Stimulated activated naive CD4-positive, alpha-beta T cell (primary cell): ENCODE measurements around the gene TOB2.
"Not testable (repeated sequence)": the region's sequence is repeated elsewhere in the genome, so short reads cannot be mapped to it uniquely, and the experiment has no call there.

Source experiments
- DNase-seq, 6 experiments: peaks; one replicate each; lab custom pipeline; 2025; lab: John Stamatoyannopoulos, UW

TOB2 gene

GRCh38 chr22:41429951-41430332, 16.7 kb downstream of the TOB2 start:
- DNase-seq: no peak

GRCh38 chr22:41429232-41429950, 17.2 kb downstream of the TOB2 start:
- DNase-seq: no peak

GRCh38 chr22:41425660-41426365, 20.8 kb downstream of the TOB2 start:
- DNase-seq: no peak

DNA sequence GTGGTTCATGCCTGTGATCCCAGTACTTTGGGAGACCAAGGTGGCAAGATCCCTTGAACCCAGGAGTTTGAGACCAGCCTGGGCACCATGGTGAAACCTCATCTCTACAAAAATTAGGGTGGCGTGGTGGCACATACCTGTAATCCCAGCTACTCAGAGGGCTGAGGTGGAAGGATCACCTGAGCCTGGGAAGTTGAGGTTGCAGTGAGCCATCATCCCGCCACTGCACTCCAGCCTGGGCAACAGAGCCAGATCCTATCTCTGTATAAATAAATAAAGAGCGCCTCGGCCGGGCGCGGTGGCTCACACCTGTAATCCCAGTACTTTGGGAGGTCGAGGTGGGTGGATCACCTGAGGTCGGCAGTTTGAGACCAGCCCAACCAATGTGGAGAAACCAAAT, 27.9 kb downstream of the TOB2 start:
- DNase-seq: no peak

DNA sequence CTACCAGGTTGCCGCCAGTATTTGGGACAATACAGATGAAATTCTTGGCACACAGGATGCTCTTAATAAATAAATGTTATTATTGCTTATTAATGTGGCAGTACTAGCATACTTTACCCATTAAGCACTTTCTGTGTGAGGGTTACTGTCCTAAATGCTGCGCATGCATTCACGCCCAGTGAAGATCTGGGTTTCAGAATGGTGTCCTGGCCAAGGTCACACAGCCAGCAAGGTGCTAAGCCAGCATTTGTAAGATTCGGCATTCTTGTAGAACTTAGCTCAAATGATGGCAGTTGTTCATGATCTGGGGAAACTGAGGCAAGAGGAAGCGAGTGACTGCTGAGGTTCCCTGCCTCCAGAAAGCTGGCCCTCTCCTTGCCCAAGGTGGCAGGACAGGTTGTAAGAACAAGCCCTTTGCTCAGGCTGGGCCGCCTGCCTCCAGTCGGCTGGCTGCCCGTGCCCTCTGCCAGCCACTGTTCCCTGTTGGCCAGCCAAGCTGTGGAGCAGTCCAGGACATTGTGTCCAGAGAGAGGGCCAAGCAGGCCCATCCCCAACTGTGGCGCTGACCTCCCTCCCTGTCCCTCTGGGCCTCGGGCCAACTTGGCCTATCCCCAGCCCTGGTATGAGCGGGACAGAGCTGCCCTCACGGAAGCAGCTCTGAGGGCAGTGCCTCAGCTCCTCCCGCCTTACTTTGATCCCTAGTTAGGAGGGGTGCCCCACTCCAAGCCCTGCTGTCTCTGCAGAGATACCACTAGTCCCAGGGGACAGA, 28.8 kb downstream of the TOB2 start:
- no peak for DNase-seq

- DNase-seq: no peak
These were observed 31.0 kb downstream of the TOB2 start for GRCh38 chr22:41415554-41415953.

- no peak for DNase-seq
These were observed 35.4 kb downstream of the TOB2 start for GRCh38 chr22:41411021-41411851.

- no peak for DNase-seq
These were observed 36.3 kb downstream of the TOB2 start for GRCh38 chr22:41410311-41410751.

GRCh38 chr22:41408665-41409064, 37.9 kb downstream of the TOB2 start:
- no peak for DNase-seq

DNA sequence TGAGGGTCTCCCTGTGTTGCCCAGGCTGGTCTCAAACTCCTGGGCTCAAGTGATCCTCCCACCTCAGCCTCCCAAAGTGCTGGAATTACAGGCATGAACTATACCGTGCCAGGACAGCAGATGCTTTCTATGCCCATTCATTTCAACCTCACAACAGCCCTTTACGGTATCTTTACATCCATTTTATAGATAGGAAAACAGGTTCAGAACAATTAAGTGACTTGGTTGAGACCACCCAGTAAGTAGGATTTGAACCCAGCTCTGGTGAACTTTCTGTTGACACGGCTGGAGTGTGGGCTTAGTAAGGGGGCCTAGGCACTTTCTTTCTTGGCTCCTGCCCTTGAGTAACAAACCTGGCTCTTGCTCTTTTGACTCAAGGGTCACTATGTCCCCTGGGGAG, 39.2 kb downstream of the TOB2 start:
- no peak for DNase-seq

- no peak for DNase-seq
These were observed 40.2 kb downstream of the TOB2 start for GRCh38 chr22:41406410-41406809.

- DNase-seq: no peak
These were observed 41.0 kb downstream of the TOB2 start for GRCh38 chr22:41405588-41405987.

DNA sequence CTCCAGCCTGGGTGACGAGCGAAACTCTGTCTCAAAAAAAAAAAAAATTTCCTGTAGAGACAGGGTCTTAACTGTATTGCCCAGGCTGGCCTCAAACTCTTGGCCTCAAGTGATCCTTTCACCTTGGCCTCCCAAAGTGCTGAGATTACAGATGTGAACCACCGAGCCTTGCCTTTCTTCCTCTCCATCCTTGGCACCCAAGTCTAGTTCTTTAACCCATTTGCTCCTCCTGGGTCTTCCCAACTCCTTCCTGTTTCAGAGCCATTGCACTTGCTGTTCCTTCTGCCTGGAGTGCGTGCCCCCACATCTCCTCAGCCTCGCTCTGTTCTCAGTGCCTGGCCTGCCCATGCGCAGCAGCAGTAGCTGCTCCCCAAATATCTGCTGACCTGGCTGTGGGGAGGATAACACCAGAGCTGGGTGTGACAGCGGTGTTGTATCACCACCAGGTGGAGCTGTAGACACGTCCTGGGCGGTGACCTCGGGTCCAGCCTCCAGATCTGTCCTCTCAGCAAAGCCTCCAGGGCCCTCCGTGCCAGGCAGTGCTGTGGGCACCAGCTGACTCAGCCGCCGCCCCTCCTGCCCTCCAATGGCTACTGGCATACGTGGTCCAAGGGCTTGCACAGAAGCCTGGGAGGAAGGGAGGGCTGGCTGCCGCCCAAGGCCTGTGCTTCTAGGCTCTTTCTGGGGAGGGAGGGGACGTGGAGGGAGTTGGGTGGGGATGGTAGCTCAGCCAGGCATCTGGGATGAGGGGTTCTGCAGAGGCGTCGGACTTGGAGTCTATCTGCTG, 42.9 kb downstream of the TOB2 start:
- DNase-seq: peak; percentile 51 to 84 (median 76)

DNA sequence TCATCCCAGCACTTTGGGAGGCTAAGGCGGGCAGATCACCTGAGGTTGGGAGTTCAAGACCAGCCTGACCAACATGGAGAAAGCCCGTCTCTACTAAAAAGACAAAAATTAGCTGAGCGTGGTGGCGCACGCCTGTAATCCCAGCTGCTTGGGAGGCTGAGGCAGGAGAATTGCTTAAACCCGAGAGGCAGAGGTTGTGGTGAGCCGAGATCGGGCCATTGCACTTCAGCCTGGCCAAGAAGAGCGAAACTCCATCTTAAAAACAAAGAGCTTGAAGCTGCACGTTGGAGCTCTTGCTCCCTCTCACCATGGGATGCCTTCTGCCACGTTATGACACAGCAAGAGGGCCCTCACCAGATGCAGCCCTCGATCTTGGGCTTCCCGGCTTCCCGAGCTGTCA, 43.8 kb downstream of the TOB2 start:
- DNase-seq: not testable (repeated sequence)

GRCh38 chr22:41401781-41402648, 44.6 kb downstream of the TOB2 start:
- no peak for DNase-seq

- DNase-seq: no peak
These were observed 47.7 kb downstream of the TOB2 start for GRCh38 chr22:41398921-41399320.

DNA sequence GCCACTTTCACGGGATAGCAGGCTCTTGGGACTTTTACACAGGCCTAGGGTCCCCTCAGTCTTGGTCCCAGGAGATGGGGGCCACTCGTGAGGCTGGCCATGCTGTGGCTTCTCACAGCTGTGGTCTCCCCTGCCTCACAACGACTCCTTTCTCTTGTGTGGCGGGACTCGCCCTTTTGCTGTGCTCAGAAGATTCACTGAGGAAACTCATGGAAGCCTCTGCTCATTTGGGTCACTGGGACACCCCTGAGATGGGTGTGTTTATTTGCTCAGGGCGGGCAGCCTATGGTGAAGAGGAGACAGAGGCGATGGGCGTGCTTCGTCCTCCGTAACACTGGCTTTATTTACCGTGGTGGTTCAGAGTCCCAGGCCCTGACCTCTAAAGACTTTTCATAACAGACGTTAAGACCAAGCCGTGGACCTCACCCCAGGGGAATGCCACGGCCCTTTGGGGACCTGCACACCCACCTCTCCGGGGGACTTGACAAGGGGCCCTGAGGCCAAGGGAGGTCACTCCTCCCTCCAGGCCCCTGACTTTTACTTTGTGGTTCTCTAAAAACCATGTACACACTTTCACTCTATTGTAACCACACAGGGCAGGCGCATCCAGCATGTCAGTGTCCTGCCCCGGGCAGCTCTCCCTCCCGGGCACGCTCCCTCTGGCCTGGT, 49.3 kb downstream of the TOB2 start:
- no peak for DNase-seq

DNA sequence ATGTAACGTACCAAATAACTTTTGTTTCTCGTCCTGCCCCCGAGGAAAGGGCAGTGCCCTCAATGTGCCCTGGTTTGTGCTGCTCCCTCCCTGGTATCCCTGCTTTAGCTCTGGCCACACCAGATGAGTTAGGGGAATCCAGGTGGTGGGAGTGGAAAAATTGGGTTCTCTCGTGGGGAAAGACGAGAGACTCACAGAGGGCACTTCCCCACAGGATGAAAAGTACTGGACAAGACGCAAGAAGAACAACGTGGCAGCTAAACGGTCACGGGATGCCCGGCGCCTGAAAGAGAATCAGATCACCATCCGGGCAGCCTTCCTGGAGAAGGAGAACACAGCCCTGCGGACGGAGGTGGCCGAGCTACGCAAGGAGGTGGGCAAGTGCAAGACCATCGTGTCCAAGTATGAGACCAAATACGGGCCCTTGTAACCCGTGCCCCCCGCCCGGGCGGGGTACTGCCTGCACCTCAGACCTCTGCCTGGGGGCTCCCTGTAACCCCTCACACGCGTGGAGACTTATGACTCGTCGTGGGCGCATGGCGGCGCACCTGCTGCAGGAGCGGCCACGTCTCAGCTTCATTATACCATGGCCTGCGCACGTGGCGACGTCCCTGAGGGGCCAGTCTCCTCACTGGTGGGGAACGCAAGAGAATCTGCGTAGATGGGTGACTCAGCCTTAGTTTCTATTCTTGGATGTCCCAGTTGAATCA, 50.9 kb downstream of the TOB2 start:
- no peak for DNase-seq

DNA sequence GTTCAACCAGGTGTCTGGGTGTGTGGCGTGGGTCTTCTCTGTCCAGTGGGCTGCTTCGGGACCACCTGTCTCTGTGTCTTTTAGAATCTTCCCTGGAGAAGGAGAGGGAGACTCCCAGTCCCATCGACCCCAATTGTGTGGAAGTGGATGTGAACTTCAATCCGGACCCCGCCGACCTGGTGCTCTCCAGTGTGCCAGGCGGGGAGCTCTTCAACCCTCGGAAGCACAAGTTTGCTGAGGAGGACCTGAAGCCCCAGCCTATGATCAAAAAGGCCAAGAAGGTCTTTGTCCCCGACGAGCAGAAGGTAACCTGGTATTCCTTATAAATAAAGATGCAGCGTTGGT, 52.6 kb downstream of the TOB2 start:
- DNase-seq: no peak
